Measurements from ENCODE around the gene KIF26B. TPM values are rescaled to one million over a fixed set of nuclear protein-coding genes. Genes with fewer than 3 reads are reported as not detected.

Gene KIF26B
- total and polyA plus RNA-seq, 2 experiments from 2014 or later: 0.03 to 0.76 TPM

DNA sequence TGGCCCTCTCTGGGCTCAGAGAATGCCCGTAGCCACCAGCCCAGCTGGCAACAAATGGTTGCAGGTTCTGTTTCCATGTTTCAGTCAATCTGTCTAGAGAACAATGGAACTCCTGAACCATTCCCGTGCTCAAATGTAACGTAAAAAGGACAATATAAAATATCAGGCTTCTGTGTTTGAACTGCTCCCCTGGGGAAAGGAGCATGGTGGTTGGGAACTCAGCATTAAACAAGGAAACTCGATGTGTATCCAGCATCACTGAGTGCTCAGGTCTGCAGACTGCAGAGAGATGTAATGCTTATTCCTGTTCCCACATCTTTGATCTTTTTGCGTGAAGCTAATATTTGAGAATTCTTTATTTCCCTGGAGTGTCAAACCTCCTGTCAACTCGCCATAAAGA lies 326.5 kb downstream of the KIF26B start (continued):
- TF ChIP-seq, protein P1, sequence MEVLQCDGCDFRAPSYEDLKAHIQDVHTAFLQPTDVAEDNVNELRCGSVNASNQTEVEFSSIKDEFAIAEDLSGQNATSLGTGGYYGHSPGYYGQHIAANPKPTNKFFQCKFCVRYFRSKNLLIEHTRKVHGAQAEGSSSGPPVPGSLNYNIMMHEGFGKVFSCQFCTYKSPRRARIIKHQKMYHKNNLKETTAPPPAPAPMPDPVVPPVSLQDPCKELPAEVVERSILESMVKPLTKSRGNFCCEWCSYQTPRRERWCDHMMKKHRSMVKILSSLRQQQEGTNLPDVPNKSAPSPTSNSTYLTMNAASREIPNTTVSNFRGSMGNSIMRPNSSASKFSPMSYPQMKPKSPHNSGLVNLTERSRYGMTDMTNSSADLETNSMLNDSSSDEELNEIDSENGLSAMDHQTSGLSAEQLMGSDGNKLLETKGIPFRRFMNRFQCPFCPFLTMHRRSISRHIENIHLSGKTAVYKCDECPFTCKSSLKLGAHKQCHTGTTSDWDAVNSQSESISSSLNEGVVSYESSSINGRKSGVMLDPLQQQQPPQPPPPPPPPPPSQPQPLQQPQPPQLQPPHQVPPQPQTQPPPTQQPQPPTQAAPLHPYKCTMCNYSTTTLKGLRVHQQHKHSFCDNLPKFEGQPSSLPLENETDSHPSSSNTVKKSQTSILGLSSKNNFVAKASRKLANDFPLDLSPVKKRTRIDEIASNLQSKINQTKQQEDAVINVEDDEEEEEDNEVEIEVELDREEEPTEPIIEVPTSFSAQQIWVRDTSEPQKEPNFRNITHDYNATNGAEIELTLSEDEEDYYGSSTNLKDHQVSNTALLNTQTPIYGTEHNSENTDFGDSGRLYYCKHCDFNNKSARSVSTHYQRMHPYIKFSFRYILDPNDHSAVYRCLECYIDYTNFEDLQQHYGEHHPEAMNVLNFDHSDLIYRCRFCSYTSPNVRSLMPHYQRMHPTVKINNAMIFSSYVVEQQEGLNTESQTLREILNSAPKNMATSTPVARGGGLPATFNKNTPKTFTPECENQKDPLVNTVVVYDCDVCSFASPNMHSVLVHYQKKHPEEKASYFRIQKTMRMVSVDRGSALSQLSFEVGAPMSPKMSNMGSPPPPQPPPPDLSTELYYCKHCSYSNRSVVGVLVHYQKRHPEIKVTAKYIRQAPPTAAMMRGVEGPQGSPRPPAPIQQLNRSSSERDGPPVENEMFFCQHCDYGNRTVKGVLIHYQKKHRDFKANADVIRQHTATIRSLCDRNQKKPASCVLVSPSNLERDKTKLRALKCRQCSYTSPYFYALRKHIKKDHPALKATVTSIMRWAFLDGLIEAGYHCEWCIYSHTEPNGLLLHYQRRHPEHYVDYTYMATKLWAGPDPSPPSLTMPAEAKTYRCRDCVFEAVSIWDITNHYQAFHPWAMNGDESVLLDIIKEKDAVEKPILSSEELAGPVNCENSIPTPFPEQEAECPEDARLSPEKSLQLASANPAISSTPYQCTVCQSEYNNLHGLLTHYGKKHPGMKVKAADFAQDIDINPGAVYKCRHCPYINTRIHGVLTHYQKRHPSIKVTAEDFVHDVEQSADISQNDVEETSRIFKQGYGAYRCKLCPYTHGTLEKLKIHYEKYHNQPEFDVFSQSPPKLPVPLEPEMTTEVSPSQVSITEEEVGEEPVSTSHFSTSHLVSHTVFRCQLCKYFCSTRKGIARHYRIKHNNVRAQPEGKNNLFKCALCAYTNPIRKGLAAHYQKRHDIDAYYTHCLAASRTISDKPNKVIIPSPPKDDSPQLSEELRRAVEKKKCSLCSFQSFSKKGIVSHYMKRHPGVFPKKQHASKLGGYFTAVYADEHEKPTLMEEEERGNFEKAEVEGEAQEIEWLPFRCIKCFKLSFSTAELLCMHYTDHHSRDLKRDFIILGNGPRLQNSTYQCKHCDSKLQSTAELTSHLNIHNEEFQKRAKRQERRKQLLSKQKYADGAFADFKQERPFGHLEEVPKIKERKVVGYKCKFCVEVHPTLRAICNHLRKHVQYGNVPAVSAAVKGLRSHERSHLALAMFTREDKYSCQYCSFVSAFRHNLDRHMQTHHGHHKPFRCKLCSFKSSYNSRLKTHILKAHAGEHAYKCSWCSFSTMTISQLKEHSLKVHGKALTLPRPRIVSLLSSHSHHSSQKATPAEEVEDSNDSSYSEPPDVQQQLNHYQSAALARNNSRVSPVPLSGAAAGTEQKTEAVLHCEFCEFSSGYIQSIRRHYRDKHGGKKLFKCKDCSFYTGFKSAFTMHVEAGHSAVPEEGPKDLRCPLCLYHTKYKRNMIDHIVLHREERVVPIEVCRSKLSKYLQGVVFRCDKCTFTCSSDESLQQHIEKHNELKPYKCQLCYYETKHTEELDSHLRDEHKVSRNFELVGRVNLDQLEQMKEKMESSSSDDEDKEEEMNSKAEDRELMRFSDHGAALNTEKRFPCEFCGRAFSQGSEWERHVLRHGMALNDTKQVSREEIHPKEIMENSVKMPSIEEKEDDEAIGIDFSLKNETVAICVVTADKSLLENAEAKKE (CRISPR knock-in tag; IDR thresholded peaks at IDR 0.05): no peak
- no peak for TF ChIP-seq EZH2phosphoT487 (IDR thresholded peaks at IDR 0.05; ENCODE audit: unreplicated experiment)
- TF ChIP-seq, protein P2, sequence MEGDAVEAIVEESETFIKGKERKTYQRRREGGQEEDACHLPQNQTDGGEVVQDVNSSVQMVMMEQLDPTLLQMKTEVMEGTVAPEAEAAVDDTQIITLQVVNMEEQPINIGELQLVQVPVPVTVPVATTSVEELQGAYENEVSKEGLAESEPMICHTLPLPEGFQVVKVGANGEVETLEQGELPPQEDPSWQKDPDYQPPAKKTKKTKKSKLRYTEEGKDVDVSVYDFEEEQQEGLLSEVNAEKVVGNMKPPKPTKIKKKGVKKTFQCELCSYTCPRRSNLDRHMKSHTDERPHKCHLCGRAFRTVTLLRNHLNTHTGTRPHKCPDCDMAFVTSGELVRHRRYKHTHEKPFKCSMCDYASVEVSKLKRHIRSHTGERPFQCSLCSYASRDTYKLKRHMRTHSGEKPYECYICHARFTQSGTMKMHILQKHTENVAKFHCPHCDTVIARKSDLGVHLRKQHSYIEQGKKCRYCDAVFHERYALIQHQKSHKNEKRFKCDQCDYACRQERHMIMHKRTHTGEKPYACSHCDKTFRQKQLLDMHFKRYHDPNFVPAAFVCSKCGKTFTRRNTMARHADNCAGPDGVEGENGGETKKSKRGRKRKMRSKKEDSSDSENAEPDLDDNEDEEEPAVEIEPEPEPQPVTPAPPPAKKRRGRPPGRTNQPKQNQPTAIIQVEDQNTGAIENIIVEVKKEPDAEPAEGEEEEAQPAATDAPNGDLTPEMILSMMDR (conservative IDR thresholded peaks at IDR 0.05; ENCODE audit: low read depth in 2 of 2): no peak

DNA sequence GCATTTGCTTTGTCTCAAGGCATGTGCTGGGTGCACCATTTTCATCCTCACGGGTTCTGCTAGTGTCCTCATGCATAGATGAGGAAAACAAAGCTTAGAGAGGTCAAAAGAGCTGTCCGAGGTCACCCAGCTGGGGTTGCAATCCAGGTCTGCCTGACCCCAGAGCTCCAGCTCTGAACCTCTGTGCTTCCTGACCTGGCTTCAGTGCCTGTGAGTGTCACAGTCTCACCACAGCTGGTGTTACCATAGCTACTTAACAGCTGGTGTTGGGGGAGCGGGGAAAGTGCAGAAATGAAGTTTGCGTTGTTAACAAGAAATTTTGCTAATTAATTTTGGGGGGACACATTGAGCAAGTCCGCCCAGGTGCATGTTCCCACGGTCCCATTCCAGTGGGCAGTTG lies 328.5 kb downstream of the KIF26B start:
- no peak for DNase-seq (ENCODE audit: low spot score)
- ATAC-seq: peak; percentile 73
- no peak overlapping the region for H3K27ac Mint-ChIP-seq
- TF ChIP-seq ZNF114 (CRISPR knock-in tag; IDR thresholded peaks at IDR 0.05) (no peak), JUNB (IDR thresholded peaks at IDR 0.05; ENCODE audit: unreplicated experiment) (no peak), STAT1 (IDR thresholded peaks at IDR 0.05; ENCODE audit: unreplicated experiment) (no peak), POLR2AphosphoS5 (IDR thresholded peaks at IDR 0.05; ENCODE audit: low read depth) (no peak), NANOG (IDR thresholded peaks at IDR 0.05; ENCODE audit: borderline replicate concordance) (no peak), ZNF331 (CRISPR knock-in tag; IDR thresholded peaks at IDR 0.05; ENCODE audit: low read depth) (no peak), CREB1 (CRISPR knock-in tag; IDR thresholded peaks at IDR 0.05; ENCODE audit: low read depth) (no peak), EZH2 (IDR thresholded peaks at IDR 0.05; ENCODE audit: low read depth, unreplicated experiment) (no peak), EZH2phosphoT487 (IDR thresholded peaks at IDR 0.05; ENCODE audit: unreplicated experiment) (no peak)
- TF ChIP-seq, protein P3, sequence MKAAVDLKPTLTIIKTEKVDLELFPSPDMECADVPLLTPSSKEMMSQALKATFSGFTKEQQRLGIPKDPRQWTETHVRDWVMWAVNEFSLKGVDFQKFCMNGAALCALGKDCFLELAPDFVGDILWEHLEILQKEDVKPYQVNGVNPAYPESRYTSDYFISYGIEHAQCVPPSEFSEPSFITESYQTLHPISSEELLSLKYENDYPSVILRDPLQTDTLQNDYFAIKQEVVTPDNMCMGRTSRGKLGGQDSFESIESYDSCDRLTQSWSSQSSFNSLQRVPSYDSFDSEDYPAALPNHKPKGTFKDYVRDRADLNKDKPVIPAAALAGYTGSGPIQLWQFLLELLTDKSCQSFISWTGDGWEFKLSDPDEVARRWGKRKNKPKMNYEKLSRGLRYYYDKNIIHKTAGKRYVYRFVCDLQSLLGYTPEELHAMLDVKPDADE (IDR thresholded peaks at IDR 0.05): no peak
- TF ChIP-seq, protein P4, sequence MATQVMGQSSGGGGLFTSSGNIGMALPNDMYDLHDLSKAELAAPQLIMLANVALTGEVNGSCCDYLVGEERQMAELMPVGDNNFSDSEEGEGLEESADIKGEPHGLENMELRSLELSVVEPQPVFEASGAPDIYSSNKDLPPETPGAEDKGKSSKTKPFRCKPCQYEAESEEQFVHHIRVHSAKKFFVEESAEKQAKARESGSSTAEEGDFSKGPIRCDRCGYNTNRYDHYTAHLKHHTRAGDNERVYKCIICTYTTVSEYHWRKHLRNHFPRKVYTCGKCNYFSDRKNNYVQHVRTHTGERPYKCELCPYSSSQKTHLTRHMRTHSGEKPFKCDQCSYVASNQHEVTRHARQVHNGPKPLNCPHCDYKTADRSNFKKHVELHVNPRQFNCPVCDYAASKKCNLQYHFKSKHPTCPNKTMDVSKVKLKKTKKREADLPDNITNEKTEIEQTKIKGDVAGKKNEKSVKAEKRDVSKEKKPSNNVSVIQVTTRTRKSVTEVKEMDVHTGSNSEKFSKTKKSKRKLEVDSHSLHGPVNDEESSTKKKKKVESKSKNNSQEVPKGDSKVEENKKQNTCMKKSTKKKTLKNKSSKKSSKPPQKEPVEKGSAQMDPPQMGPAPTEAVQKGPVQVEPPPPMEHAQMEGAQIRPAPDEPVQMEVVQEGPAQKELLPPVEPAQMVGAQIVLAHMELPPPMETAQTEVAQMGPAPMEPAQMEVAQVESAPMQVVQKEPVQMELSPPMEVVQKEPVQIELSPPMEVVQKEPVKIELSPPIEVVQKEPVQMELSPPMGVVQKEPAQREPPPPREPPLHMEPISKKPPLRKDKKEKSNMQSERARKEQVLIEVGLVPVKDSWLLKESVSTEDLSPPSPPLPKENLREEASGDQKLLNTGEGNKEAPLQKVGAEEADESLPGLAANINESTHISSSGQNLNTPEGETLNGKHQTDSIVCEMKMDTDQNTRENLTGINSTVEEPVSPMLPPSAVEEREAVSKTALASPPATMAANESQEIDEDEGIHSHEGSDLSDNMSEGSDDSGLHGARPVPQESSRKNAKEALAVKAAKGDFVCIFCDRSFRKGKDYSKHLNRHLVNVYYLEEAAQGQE (IDR thresholded peaks at IDR 0.05; ENCODE audit: unreplicated experiment): no peak

More for the DNA sequence above, 328.5 kb downstream of the KIF26B start:
- Histone ChIP-seq H3K4me2 (no peak overlapping the region; the same call in 1 of the 2 replicates), H3K27ac (ENCODE audit: low read depth) (no peak overlapping the region), H3K79me2 (replicated peaks; ENCODE audit: insufficient read depth) (no peaks in the 10 kb centered on the region), H2AFZ (no peak overlapping the region), H3K36me3 (ENCODE audit: insufficient read depth) (no peaks in the 10 kb centered on the region), H3K4me3 (no peak overlapping the region), H3K4me1 (ENCODE audit: insufficient read depth) (peaks cover 10% of the 10 kb centered on the region), H3K27me3 (ENCODE audit: insufficient read depth) (no peaks in the 10 kb centered on the region), H3F3A (replicated peaks; ENCODE audit: low read depth) (no peaks in the 10 kb centered on the region), H4K20me1 (replicated peaks; ENCODE audit: insufficient read depth) (no peaks in the 10 kb centered on the region), H3K9me2 (ENCODE audit: insufficient read depth) (no peaks in the 10 kb centered on the region)
- H3K4me1 Mint-ChIP-seq: peaks cover 23% of the 10 kb centered on the region
- H3K27me3 Mint-ChIP-seq (ENCODE audit: insufficient read depth, low read depth, poor library complexity): peaks cover 7% of the 10 kb centered on the region
- no peaks in the 10 kb centered on the region for H3K36me3 Mint-ChIP-seq (ENCODE audit: low read depth)
- H3K9me3 Mint-ChIP-seq: no peaks in the 10 kb centered on the region
- H3K4me3 Mint-ChIP-seq: no peak overlapping the region
